Skin of body (tissue), 2 donors: ENCODE data around the gene PBX4. TPM values are rescaled to one million over a fixed set of nuclear protein-coding genes. Genes with fewer than 3 reads are reported as not detected.

Experiments used
- DNase-seq: peaks from one replicate; lab custom pipeline; 2025; lab: John Stamatoyannopoulos, UW
- total RNA-seq: library from RNA; depleted of rRNA; stranded (reverse); fragments of >200 nt; gene quantifications from one replicate; pipeline ENCODE4 v1.2.3, GENCODE V29; 2014

Gene PBX4
- total RNA-seq, 1 donor from 2014 or later, result 5.0 TPM

- DNase-seq, result no peak
Measured at GRCh38 chr19:19592690-19593089, 25.8 kb downstream of the PBX4 start.

DNA sequence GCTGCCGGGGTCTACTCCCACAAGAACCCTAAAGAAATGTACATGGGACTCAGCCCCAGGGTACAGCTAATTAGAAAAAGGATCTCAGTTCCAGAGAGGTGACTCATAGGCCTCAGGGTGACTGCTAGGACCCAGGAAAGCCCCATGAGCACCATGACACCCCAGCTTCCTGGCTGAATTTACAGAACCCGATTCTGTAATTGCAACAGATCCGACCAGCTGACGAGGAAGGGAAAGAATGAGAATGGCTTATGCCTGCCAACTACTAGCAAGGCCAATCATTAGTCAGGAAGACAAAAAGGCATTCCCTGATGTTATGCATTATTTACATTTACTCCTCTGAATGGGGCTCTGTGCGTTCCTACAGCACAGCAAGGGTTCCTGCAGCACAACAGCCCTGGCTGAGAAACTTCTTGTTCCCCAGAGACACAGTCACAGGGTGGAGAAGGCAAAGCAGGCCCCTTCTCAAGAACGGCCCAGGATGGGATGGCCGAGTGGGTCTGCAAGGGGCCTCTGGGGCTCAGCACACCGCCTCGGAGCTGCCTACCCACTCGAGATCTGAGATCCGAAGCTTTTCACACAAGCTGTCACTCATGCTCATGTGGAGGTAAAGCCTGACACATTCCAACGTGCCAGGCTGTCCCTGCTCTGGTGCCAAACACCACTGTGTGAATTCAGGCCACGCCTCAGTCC lies 27.2 kb downstream of the PBX4 start:
- peak; percentile 96 for DNase-seq

- DNase-seq, result no peak
Measured at GRCh38 chr19:19588546-19588945, 29.9 kb downstream of the PBX4 start.

DNA sequence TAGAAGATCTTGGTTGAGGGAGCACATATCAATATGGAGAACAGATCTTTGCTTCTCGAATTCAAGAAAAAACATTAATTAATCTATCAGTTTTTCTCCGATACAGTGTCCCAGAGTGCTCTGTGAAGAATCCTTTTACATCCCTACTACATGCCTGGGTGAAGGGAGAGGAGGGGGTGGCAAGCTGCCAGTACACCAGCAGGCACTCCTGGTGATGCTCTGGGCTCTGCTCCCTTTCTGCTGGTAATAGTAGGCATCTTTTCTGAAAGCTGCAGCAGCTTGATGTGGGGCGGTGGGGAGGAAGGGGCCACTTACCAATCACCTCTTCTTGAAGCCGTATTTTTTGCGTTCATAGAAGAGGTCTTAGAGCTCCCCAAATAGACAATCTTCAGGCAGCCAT lies 30.7 kb downstream of the PBX4 start:
- no peak for DNase-seq

DNA sequence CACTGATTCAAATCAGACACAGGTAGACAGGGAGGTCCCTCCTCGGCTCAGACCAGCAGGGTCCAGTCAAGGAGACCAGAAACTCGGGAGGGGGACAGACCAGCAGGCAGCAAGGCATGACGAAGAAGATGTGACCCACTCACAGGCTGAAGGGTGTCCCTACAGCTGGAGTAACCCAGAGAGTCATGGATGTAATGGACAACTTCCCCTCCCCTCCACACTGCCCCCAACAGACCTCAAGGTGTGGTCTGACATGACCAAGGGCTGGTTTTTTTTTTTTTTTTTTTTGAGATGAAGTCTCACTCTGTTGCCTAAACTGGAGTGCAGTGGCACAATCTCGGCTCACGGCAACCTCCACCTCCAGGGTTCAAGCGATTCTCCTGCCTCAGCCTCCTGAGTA lies 34.1 kb downstream of the PBX4 start:
- DNase-seq, result no peak

GRCh38 chr19:19582471-19582870 lies 36.0 kb downstream of the PBX4 start:
- no peak for DNase-seq

DNA sequence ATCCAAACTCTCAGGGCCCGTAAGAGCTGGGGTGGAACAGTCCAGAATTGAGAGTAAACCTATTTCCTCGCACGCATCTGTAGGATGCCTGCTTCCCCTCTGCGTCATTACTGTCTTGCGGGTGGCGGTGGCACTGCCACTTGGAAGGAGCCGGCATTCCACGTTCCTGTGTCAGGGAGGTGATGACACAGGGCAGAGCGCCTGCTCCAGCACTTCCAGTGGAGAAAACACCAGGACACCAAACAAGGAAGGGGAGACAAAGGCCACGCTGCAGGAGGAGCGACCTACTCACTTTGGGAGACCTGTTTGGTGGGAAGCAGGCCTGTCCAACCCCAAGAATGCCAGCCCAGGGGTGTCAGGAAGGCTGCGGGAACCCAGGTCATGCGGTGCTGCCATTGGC lies 37.1 kb downstream of the PBX4 start:
- no peak for DNase-seq

DNA sequence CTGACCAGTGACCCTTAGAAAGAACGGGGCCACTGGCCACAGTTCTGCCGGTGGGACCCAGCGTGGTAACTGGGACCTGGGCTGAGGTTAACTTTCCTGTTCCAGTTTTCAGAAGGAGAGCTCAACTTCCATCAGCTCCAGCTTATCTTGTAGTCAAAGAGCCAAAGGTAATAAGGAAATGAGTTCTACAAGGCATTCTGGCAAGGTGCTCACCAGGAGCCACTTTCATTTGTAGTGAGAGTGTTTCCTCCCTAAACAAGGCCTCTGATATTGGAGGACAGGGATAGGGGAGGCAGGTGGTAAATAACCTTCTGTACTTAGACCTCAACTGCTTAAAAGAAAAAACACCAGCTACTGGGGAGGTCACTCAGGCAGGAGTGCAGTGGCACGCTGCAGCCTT lies 38.1 kb downstream of the PBX4 start:
- no peak for DNase-seq

- DNase-seq, result no peak
Measured at GRCh38 chr19:19579533-19580361, 38.7 kb downstream of the PBX4 start.

DNA sequence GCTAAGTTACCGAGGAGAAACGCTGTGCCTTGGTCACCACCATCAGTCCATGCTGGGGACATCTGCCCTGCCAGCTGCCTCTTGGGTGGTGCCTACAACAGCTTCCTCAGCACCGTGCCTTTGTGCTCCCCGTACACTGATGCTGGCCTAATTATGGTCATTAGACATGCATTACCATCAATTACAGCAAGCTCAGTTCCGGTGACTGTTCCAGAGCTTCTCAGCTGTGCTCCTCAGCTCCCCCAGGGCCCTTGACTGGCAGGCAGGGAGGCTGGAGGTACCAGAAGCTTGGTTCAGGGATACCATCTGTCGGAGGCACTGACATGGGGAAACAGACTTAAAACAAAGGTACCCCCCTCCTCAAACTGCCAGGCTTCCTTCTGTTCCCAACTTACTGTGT lies 40.2 kb downstream of the PBX4 start:
- DNase-seq, result no peak

- DNase-seq, result no peak
Measured at GRCh38 chr19:19575411-19575810, 43.1 kb downstream of the PBX4 start.

DNA sequence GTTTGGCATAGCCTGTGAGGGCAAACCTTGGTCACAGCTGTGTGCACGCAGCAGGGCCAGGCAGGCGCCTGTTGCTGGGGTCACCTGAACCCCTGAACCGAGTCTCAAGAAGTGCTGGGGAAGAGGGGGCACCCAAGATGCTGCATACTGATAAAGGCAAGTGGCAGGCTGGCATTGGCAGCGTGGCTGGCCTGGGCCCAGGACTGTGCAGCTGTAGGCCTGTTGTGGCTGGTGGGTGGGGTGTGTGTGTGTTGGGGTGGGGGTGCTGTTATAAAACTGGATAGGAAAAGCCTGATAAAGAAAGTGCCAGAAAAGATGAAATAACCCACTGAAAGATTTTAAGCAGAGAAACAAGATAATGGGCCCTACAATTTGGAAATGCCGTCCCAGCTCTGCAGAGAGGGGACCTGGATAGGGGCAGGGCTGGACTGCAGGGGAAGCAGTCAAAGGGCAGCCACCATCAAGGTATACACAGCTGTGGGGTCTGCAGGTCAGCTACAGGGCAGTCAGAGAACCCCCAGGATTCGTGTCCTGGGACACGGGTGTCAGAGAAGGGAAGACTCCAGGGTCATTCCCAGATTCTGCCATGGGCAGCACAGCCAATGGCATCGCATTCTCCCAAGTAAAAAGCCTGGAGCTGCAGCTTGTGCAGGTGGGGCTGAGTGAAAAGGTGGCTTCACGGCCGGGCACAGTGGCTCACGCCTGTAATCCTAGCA lies 47.3 kb downstream of the PBX4 start:
- DNase-seq, result no peak

DNA sequence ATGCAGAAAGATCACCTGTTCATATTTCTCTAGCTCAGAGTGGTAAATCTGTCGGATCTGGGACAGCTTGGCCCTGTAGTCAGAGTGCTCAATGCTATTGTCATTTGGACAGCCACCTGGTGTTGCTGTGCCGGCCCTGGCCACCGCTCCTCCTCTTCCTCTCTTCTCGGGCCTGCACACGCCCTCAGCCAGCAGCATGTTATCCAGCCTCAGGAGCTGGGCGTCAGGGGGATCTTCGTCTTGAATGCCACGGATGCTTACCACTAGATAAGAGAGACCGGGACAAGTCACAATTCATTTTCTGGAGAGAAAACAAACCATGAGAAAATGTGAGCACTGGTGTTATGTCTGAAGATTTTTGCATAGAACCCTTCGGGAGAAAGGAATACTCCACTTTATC lies 47.9 kb downstream of the PBX4 start:
- DNase-seq, result no peak

DNA sequence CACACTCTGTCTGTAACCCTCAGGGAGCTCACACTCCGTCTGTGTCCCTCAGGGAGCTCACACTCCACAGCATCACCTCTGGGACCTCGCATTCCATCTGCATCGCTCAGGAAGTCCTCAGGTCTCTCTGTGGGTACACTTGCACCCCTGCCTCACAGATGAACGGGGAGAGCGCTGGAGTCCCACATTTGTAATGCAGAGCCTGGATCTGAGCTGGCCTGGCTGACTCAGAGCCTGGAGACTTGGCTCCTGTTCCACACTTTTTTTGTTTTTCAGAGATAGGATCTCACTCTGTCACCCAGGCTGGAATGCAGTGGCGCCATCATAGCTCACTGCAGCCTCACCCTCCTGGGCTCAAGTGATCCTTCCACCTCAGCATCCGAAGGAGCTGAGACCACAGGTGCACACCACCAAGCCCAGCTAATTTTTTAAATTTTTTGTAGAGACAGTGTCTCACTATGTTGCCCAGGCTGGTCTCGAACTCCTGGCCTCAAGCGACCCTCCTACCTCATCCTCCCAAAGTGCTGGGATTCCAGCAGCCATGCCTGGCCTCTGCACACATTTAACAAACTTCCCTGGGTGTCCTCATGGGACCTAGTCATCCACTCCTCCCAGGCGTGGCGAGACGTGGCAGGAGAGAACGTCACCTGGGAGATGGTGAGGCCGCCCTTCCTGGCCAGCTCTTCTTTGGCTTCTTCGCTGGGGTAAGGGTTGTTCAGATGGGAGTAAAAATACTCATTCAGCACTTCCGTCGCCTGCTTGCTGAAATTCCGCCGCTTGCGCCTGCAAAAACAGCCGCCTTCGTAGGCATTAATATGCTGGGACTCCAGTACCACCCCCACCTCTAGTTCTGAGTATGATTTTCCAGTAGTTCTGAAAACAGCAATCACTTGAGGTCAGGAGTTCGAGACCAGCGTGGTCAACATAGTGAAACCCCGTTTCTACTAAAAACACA lies 49.4 kb downstream of the PBX4 start:
- DNase-seq, result no peak

DNA sequence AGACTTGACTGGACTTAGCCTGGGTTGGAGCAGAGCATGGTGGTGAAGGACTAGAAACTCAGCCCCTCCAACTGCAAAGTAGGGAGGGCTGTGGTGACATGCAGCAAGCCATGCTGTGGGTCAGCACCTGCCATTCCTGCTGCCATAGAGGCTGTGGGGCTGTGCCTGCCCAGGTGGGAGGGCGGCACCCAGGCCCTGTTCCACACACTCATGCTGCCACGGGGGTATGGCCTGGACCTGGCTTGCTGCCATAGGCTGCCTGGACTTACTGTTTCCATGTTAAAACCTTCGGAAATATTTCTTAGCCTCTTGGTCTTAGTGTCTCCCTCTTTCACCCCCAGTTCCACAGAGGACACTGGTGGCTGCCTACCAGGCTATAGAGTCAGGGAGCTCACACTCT lies 51.1 kb downstream of the PBX4 start:
- no peak for DNase-seq

GRCh38 chr19:19566306-19566705 lies 52.2 kb downstream of the PBX4 start:
- DNase-seq, result no peak

DNA sequence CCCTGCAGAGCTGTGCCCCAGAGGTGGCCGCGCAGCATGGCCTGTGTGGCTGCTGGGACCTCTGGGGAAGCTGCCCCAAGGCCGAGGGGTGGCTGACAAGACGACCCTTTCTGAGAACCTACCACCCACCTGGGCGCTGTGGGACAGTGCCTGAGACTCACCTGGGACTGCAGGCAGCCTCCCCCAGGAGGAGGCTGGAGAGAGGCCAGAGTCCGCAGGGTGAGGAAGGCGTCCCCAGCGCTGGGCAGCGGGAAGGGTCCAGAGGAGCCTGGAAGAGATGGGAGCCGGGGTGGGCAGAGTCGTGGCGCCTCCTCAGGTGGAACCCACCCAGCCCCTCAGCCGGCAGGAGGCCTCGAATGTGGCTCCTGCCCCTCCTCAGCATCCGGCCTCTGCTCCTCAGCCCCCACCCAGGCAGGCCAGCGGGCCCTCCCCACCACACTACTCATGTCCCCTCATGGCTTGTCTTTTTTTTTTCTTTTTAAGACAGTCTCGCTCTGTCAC lies 55.1 kb downstream of the PBX4 start:
- DNase-seq, result no peak

DNA sequence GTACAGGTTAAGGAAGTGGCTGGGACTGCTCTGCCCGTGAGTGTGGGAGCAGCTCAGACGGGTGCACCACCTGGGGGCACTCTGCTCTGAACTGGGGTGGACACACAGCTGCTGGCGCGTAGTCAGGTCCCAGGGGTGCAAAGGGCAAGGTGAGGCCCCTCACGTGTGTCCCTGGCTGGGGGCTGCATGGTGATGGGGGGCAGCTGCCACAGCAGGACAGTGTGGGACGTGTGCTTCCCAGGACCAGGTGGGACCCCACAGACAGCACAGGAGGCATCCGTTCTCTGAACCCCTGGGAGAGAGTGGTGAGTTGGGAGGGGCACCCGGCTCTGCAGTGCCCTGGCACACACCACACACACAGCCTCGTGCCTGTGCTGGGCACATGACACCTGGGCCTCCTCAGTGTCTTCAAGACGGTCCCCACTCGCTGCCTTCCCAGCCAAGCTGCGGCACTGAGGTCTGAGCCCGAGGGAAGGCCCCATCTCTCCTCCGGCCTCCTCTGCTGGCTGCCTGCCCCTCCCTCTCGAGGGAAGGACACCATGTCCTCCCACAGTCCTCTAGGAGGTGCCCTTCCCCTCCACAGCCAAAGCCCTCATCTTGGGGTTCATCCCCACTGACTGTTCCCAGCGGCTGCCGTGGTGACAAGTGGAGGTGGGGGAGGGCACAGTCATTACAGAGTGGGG lies 55.7 kb downstream of the PBX4 start:
- no peak for DNase-seq

DNA sequence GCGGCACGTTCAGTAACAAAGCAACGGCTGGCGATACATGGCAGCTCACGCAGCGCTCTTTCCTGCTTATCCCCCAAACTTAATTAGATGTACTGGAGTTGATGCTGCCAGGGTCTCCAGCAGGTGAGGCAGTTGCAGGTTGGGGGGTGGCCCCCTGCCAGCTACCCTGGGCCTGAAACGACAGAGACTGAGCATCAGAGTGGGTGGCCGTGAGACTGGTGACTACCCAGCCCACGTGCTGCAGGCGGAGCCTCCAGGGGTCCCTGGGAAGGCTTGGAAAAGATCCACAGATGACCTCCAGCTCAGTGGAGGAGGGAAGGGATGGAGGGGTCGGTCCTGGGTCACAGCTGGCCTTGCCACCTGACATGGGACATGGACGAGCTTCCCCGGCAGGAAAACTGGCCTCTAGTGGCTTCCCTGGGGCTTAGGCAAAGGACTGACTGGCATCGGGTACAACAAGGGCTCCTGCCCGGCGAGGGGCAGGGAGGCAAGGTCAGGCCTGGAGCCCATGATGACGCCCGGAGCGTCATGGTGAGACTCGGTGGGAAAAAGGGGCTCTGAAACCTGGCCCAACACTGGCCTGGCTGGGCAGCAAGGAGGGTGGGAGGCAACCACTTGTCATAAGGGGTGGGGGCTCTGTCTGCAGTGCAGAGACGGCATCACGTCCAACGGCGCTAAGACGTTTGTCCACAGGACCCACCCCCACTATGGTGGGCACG lies 56.4 kb downstream of the PBX4 start:
- no peak for DNase-seq

- no peak for DNase-seq
Measured at GRCh38 chr19:19559931-19560330, 58.6 kb downstream of the PBX4 start.
